Mesodermal cell (in vitro differentiated cells): ENCODE data around the gene FZR1.

Experiments
- H3K27ac ChIP-seq: 2 replicates; pipeline ENCODE4 v1.7.0; 2013; ENCODE audit warnings: mild to moderate bottlenecking, low read depth, low read length, moderate library complexity; ENCODE audit not compliant: severe bottlenecking
- H3K36me3 ChIP-seq: 2 replicates; pipeline ENCODE4 v1.7.1; 2013; ENCODE audit warnings: mild to moderate bottlenecking, low read length, moderate library complexity; ENCODE audit not compliant: control insufficient read depth, insufficient read depth
- H3K4me1 ChIP-seq: one replicate; pipeline ENCODE4 v1.7.1; 2013; ENCODE audit warnings: mild to moderate bottlenecking, low read length; ENCODE audit not compliant: insufficient read depth, control insufficient read depth, poor library complexity, severe bottlenecking
- H3K4me3 ChIP-seq: 2 replicates; pipeline ENCODE4 v1.7.0; 2013; ENCODE audit warnings: low read length, control low read depth, mild to moderate bottlenecking; ENCODE audit not compliant: insufficient read depth, poor library complexity, severe bottlenecking; ENCODE audit errors: extremely low read depth
- H3K9me3 ChIP-seq: 2 replicates; pipeline ENCODE4 v1.7.1; 2013; ENCODE audit warnings: mild to moderate bottlenecking, low read length, moderate library complexity; ENCODE audit not compliant: control insufficient read depth
- WGBS, 2 experiments: methylation state at CpG; one replicate each; pipeline ENCODE4 v1.1.5; 2013; ENCODE audit warnings: missing lambda C conversion rate in 2 of 2; ENCODE audit not compliant: insufficient coverage in 2 of 2; 5-methylcytosine and 5-hydroxymethylcytosine counted together

The FZR1 gene

GRCh38 chr19:3572132-3572854 lies 66.2 kb downstream of the FZR1 start:
- H3K9me3 ChIP-seq = no peaks in the 10 kb centered on the region
- H3K4me3 ChIP-seq = peak overlapping the region; percentile 92
- H3K36me3 ChIP-seq = peaks cover 20% of the 10 kb centered on the region
- WGBS, 2 experiments = 4 to 9% methylated on average over 28 to 45 of the region's 48 CpGs
- peak overlapping the region; percentile 36 for H3K27ac ChIP-seq
- peaks cover 16% of the 10 kb centered on the region for H3K4me1 ChIP-seq

- WGBS, 2 experiments = 0 to 1% methylated on average over 2 to 14 of the region's 30 CpGs
- Histone ChIP-seq H3K4me3 (peak within 1 kb of the TSS; percentile 92), H3K36me3 (peaks cover 20% of the 10 kb centered on the region), H3K9me3 (no peaks in the 10 kb centered on the region), H3K27ac (peak within 1 kb of the TSS; percentile 66), H3K4me1 (peaks cover 16% of the 10 kb centered on the region)
These were observed 66.7 kb downstream of the FZR1 start, which contains the start of gene HMG20B for GRCh38 chr19:3572855-3573161. HMG20B (plus strand) TSS chr19:3572944; CDS start chr19:3573310, 366 bp downstream.

- peak overlapping the region; percentile 92 for H3K4me3 ChIP-seq
- peaks cover 16% of the 10 kb centered on the region for H3K4me1 ChIP-seq
- 1% methylated on average over 36 to 58 of the region's 60 CpGs for WGBS, 2 experiments
- H3K27ac ChIP-seq = peak overlapping the region; percentile 66
- no peaks in the 10 kb centered on the region for H3K9me3 ChIP-seq
- H3K36me3 ChIP-seq = peaks cover 20% of the 10 kb centered on the region
These were observed 67.2 kb downstream of the FZR1 start for GRCh38 chr19:3573162-3573857.

GRCh38 chr19:3573858-3574637 lies 67.9 kb downstream of the FZR1 start:
- Histone ChIP-seq H3K4me1 (peaks cover 19% of the 10 kb centered on the region), H3K4me3 (peak overlapping the region; percentile 92), H3K27ac (no peak overlapping the region), H3K9me3 (no peaks in the 10 kb centered on the region), H3K36me3 (peaks cover 20% of the 10 kb centered on the region)
- 62 to 66% methylated on average over 43 to 51 of the region's 55 CpGs for WGBS, 2 experiments

GRCh38 chr19:3575260-3575741 lies 69.2 kb downstream of the FZR1 start:
- 83 to 93% methylated on average over 12 to 19 of the region's 19 CpGs for WGBS, 2 experiments
- Histone ChIP-seq H3K9me3 (no peaks in the 10 kb centered on the region), H3K4me1 (peaks cover 25% of the 10 kb centered on the region), H3K4me3 (no peak overlapping the region), H3K36me3 (peaks cover 20% of the 10 kb centered on the region), H3K27ac (no peak overlapping the region)

- Histone ChIP-seq H3K9me3 (no peaks in the 10 kb centered on the region), H3K4me3 (peak overlapping the region; percentile 25), H3K27ac (no peak overlapping the region), H3K36me3 (peaks cover 20% of the 10 kb centered on the region), H3K4me1 (peaks cover 25% of the 10 kb centered on the region)
- 72 to 81% methylated on average over 21 to 22 of the region's 29 CpGs for WGBS, 2 experiments
These were observed 70.0 kb downstream of the FZR1 start for GRCh38 chr19:3575949-3576673.

GRCh38 chr19:3576696-3577443 lies 70.8 kb downstream of the FZR1 start:
- peaks cover 24% of the 10 kb centered on the region for H3K4me1 ChIP-seq
- H3K27ac ChIP-seq = no peak overlapping the region
- 17 to 22% methylated on average over 25 to 50 of the region's 78 CpGs for WGBS, 2 experiments
- H3K36me3 ChIP-seq = peaks cover 20% of the 10 kb centered on the region
- peak overlapping the region; percentile 25 for H3K4me3 ChIP-seq
- no peaks in the 10 kb centered on the region for H3K9me3 ChIP-seq

GRCh38 chr19:3577723-3578344 lies 71.7 kb downstream of the FZR1 start:
- peaks cover 20% of the 10 kb centered on the region for H3K36me3 ChIP-seq
- WGBS, 2 experiments = 77 to 86% methylated on average over 49 to 54 of the region's 60 CpGs
- H3K4me3 ChIP-seq = no peak overlapping the region
- no peak overlapping the region for H3K27ac ChIP-seq
- H3K4me1 ChIP-seq = peaks cover 18% of the 10 kb centered on the region
- no peaks in the 10 kb centered on the region for H3K9me3 ChIP-seq

- 79 to 91% methylated on average over 9 to 12 of the region's 17 CpGs for WGBS, 2 experiments
- no peaks in the 10 kb centered on the region for H3K9me3 ChIP-seq
- peaks cover 20% of the 10 kb centered on the region for H3K36me3 ChIP-seq
- H3K4me3 ChIP-seq = no peak overlapping the region
- H3K4me1 ChIP-seq = peaks cover 18% of the 10 kb centered on the region
- H3K27ac ChIP-seq = no peak overlapping the region
These were observed 72.3 kb downstream of the FZR1 start for GRCh38 chr19:3578390-3578789.
